CD4-positive, alpha-beta T cell treated with Interleukin-6 at 100 ng/mL for 8 hours (primary cell): ENCODE measurements around the gene ATP2B2.

ENCODE experiments used
- DNase-seq: peaks from one replicate; pipeline ENCODE4 v3.0.0-alpha.2; 2020; ENCODE audit warnings: mixed read lengths, low spot score

ATP2B2 gene

GRCh38 chr3:10278501-10278900, 226.9 kb downstream of the ATP2B2 start:
- DNase-seq = no peak

GRCh38 chr3:10277115-10277625, 228.2 kb downstream of the ATP2B2 start:
- DNase-seq = no peak

GRCh38 chr3:10274601-10275000, 230.8 kb downstream of the ATP2B2 start:
- no peak for DNase-seq
